HG03064 (cell line): Measurements from ENCODE around the gene PEX7.
"Not testable (repeated sequence)": the region's sequence is repeated elsewhere in the genome, so short reads cannot be mapped to it uniquely, and the experiment has no call there.

ENCODE experiments used
- ATAC-seq: cut with Tn5 transposase; IDR thresholded peaks from one replicate; pipeline ENCODE4 v1.9.1; 2021; ENCODE audit warnings: low read depth; ENCODE audit not compliant: unreplicated experiment

PEX7 gene

DNA sequence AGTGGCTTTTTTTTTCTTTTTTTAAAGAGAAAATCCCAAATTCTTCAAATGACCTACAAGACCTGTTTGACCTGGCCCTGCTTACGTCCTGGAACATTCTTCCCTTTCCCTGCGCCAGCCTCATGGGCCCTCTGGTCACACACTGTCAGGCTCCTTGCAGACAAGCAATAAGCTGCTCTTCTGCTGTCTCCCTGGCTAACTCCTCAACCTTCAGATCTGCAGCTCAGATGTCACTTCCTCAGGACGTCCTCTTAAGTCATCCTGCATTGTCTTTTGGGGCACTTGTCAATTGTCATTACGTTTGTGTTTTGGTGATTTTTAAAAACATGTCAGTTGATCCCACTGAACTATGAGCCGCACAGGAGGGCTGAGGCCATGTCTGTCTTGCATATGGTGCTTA is 70.8 kb downstream of the PEX7 start:
- ATAC-seq, result no peak

DNA sequence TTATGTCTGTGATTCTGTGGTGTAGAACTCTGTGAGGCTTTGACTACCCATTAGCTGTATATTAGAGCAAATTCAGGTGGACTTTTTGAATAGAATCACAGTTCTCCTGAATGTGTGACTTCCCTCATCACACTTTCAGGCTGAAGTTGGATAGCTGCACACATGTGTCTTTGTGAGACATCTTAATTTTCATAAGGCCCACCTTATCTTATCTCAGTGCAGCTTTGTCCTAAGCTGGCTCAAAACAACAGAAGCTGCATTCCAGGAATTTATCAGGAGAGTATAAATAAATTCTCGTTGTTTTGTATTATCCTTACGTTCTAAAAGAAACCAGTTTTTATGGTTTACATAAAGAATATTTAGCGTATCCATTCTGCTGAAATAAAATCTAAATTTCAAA is 73.5 kb downstream of the PEX7 start:
- no peak for ATAC-seq

DNA sequence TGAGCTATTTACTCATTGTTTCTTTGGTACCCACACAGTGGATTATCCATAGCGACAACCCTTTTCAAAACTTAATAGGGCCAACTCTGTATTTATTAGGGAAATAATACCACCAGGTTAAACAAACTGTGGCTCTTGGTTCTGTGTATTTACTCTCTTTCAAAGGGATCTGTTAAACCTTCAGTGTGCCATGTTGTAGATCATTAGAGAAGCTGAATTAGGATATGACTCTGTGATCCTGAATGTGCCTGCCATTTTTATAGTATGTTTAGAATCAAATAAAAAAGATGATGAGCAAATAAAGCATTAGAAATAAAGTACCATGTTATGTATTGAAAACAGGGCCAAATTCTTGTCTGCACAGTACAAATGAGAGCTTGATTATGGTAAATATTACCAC is 74.7 kb downstream of the PEX7 start:
- no peak for ATAC-seq

DNA sequence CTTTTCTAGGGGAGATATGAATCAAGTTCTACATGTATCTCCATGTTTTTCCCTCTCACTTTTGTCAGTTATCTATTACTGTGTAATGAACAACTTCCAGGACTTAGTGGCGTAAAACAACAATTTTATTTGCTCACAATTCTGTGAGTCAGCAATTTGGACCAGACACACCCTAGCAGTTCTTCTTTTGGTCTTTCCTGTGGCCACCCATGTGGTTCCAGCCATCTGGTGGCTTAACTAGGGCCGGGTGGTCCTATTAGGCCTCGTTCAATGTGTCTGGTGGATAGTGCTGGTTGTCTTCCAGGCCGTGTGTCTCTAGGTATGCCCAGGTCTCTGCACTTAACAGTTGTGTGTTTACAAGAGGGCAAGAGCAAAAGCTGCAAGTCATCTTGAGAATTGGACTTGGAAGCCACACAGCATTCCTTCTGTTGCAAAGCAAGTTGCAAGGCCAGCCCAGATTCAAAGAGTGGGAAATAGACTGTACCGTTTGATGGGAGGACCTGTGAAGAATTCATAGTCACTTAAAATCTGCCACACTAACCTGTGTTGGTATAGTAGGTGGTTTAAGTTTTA is 78.9 kb downstream of the PEX7 start:
- ATAC-seq, result no peak

DNA sequence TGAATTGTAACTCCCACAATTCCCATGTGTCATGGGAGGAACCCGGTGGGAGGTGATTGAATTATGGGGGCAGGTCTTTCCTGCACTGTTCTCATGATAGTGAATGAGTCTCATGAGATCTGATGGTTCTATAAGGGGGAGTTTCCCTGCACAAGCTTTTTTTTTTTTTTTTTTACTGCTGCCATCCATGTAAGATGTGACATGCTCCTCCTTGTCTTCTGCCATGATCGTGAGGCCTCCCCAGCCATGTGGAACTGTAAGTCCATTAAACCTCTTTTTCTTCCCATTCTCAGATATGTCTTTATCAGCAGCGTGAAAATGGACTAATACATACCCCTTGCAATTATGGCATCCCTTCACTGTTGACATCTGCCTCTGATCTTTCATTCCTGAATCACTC is 82.1 kb downstream of the PEX7 start:
- not testable (repeated sequence) for ATAC-seq

DNA sequence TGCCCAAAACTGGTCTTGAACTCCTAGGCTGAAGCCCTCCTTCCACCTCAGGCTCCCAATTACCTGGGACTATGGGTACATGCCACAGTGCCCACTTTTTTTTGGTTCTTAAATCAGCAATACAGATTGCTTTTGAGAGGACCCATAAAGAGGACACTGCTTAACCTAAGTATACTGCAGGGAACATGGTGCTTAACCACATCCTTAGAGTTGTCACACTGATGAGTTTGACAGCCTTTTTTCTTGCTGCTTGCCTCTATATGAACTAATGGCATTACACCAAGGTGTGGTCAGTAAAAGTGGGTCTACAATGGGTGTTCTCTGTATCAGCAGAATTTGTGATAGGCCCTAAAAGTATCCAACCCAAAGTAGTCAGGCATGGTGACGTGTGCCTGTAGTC is 92.6 kb downstream of the PEX7 start:
- ATAC-seq, result no peak

DNA sequence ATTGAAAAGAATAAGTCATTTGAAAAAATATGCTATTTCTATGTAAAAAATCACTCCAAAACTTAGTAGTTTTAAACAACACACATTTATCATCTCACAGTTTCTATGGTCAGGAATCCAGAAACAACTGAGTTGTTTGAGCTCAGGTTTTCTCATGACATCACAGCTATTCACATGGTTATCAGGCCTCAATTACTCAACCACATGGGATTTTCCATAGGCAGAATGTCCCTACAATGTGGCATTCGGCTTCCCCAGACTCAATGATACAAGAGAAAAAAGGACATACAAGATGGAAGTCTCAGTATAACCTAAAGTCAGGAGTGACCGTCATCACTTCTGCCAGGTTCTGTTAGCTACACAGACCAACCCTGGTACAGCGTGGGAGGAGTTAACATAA is 96.3 kb downstream of the PEX7 start:
- ATAC-seq, result no peak

DNA sequence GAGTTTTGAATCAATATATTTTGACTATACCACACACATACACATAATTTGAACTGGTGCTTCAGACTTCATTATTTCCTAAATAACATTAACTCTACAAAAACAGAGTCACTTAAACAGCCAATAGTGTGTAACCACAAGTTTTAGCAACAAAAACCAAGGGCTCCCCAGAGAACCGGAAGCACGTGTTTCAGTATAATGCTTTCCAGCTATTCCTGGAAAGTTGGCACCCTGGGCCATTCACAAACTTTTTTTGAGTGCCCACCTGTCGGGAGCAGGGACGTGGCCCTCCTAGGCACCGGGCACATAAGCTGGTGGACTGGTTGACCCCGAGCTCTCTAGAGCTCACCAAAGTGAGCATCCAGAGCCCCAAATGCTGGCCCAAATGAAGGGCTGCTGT is 97.8 kb downstream of the PEX7 start:
- no peak for ATAC-seq

DNA sequence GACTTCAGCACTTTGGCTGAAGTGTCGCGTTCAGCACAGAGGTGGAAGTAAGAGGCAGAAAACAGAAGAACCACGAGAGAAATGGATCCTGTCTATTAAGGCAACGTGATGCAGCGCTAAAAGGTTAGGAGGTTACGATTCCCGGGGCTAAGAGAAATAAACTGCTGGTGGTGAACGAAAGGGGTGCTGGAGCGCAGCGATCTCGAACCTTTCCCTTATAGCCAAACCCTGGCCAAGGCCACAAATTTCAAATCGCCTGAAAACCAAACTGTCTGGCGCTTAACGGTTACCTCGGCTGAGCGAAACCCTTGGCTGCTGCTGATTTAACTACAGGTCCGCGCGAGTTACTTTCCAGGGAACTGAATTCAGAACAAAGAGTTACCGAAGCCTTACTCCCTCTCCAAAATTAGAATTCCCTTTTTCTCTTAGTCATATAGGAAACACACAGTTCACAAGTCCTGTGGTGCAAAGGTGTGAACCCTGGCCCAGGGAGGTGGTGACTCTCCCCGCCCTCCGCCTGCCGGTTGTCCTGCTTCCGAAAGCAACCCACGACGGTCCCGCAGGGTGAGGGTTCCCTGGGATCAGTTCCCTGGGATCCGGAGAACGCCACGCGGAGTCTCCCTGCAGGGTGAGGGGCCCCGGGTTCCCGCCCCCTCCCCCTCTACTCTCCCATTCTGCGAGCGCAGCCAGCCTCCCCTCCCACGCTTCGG is 98.4 kb downstream of the PEX7 start:
- ATAC-seq, result no peak

DNA sequence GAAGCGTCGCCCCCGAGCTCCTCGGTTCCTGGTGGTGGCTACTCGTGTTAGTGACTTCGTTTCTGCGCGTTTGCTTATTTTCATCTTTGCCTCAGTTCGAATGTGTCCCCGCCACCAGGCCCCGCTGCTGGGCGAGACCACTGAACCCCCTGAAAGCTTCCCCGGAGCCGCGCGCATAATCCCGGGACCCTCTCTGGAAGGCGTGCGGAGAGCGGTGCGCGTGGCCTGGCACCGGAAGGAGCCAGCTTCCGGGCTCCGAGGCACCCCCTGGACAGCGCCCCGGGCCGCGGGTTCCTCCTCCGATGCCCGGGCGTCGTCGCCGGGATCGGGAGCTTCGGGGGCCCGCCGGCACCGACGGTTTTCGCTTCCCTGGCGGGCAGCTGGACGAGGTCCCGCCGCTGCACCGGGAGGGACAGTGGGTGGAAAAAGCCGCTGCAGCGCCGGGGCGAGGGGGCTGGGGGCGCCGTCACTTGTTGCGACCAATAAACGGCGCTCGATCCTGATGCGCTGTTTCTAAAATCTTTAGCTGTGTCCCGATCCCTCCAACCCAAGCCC is 99.1 kb downstream of the PEX7 start:
- no peak for ATAC-seq

DNA sequence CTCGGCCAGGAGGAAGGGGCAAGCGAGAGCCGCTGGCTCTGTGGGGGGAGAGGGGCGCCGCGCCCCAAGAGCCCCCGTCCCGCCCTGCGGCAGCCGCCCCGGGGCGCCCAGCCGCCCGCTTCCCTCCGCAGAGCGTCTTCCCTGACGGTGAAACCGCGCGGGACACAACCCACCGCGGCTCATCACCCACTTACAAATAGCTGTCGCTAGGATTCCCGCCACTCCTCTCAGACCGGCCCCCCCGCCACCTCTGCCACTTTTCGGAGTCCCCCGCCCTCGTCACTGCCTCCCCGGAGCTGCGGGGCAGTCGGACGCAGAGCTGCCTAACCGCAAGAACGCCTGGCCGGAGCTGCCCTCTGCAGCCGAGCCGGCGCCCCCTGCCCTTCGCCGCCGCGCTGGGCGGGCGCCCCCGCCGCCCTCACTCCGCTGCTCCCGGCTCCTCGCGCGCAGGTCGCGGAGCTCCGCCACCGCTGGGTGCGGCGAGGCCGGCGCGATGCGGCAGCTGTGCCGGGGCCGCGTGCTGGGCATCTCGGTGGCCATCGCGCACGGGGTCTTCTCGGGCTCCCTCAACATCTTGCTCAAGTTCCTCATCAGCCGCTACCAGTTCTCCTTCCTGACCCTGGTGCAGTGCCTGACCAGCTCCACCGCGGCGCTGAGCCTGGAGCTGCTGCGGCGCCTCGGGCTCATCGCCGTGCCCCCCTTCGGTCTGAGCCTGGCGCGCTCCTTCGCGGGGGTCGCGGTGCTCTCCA is 99.7 kb downstream of the PEX7 start, which contains the start of gene SLC35D3:
TSS of gene SLC35D3 (plus strand) at position 366 of the 749 bp plus-strand sequence. CDS start at position 494, 128 bp downstream.
- ATAC-seq, result no peak

DNA sequence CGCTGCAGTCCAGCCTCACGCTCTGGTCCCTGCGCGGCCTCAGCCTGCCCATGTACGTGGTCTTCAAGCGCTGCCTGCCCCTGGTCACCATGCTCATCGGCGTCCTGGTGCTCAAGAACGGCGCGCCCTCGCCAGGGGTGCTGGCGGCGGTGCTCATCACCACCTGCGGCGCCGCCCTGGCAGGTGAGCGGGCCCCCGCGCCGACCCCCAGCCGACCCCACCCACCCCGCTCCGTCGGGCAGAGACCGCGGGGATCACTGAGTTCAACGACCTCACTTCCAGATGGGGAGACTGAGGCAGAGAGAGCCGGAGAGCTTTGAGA is 100.3 kb downstream of the PEX7 start:
- no peak for ATAC-seq

DNA sequence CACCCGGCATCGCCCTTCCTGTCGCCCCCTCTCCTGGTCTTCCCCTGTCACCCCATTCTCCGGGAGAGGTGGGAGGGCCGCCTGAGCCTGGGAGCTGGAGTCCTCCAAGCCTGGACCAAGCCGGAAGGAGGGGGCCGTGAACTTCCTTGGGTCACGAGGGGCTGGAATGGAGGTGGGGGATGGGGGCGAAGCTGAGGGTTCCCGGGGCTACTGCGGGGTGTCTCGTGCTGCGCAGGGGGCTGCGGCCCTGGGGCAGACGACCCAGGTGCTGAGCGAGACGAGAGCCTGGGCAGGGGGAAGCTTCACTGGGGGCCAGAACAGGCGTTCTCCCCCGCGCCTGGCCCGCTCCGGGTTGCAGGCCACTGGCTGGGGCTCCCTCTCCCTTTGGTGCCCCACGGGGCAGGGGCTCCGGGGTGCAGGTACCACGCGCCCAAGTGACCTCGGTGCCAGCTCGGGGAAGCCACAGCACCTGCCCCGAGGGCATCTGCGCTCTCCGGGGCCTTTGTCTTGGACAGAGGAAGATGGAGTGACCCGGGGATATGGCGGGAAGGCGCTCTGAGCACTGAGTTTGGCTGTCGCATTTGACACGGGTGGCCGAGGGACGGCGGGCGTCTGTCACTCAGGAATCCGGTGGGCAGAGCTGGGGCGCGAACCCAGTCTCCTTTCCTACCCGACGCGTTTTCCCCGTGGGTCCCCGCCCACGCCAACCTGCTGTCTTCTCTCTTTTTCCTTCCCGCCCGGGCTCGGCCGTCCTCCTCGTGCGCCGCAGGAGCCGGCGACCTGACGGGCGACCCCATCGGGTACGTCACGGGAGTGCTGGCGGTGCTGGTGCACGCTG is 100.9 kb downstream of the PEX7 start:
- no peak for ATAC-seq

DNA sequence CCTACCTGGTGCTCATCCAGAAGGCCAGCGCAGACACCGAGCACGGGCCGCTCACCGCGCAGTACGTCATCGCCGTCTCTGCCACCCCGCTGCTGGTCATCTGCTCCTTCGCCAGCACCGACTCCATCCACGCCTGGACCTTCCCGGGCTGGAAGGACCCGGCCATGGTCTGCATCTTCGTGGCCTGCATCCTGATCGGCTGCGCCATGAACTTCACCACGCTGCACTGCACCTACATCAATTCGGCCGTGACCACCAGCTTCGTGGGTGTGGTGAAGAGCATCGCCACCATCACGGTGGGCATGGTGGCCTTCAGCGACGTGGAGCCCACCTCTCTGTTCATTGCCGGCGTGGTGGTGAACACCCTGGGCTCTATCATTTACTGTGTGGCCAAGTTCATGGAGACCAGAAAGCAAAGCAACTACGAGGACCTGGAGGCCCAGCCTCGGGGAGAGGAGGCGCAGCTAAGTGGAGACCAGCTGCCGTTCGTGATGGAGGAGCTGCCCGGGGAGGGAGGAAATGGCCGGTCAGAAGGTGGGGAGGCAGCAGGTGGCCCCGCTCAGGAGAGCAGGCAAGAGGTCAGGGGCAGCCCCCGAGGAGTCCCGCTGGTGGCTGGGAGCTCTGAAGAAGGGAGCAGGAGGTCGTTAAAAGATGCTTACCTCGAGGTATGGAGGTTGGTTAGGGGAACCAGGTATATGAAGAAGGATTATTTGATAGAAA is 101.7 kb downstream of the PEX7 start:
- no peak for ATAC-seq

DNA sequence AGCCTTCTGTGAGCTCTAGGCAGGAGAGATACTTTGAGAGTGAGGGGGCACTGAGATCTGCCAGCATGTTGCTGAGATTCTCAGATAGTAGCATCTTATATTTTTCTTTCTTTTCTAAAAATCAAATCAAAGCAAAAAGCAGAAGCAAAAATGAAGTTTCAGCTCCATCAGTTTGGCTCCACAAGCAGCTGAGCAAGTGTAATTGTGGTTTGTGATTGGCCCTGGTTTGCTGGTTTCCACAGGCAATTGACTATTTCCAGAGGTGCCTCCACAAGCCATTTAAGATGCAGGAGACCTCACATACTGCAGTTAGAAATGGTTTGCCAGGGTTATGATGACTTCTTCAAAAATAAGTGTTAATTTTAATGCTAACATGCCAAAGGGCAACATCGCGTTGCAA is 104.0 kb downstream of the PEX7 start:
- no peak for ATAC-seq

DNA sequence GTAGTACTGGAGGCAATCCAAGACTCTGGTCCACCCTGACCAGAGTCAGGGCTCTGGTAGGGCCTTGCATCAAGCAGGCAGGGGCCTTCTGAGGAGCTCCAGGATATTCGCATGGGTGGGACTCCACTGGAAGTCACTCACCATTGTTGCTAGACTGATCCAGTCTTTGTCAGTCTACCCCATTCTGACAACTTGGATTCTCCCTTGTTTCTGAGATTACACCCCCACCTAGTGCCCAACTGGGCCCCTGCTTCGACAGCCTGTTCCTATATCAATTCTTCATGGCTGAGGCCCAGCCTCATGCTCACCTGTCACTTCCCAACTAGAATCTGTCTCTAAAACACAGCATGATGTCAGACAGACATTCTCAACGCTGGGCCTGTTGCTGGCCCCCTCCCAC is 104.9 kb downstream of the PEX7 start:
- no peak for ATAC-seq

DNA sequence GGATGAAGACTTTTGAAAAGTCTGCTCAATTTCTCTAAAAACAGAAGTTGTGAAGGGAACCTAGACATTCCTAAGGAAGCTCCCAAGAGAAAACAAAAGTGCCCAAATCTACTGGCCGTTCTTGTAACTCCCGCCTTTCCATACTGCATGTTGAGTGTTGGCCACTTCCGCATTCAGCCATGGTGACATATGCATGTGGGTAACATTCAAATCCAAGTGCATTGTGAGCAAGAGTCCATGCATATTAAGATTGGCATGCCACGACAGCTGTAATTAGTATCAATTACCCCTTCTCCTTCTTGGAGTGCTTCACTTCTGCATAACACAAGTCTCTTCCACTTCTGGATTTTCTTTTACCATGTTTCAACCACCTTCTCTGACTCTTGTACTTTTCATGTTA is 108.1 kb downstream of the PEX7 start:
- ATAC-seq, result no peak

DNA sequence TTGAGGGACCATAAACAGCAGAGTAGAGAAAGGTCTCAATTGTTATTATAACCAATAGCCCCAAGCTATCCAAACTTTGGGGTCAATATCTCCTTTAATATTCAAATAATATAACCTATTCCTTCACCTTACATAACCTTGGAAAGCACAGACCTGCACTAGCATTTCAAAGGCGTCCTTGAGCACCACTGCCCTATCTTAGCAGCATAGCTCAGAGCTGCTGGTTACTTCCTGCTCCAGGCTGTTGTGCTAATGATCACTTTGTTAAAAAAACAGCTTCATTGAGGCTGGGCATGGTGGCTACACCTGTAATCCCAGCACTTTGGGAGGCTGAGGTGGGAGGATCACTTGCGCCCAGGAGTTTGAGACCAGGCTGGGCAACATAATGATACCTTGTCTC is 110.2 kb downstream of the PEX7 start:
- no peak for ATAC-seq

DNA sequence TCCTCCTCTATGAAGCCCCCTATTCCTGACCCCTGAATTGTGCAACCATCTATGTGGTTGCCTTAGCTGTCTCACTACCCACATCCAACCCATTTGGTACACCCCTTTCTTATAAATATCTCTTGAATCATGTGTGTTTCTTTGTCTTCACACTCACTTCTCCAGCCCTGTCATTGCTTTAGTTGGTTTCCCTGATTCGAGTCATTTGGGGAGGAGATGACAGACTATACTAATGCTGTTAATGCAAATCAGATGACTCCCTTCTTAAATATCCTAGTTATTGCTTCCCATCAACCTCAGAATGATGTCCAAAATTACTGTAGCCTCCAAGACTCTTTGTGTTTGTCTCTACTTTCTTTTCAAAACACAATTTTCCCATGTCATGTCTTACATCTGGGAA is 122.7 kb downstream of the PEX7 start:
- no peak for ATAC-seq

DNA sequence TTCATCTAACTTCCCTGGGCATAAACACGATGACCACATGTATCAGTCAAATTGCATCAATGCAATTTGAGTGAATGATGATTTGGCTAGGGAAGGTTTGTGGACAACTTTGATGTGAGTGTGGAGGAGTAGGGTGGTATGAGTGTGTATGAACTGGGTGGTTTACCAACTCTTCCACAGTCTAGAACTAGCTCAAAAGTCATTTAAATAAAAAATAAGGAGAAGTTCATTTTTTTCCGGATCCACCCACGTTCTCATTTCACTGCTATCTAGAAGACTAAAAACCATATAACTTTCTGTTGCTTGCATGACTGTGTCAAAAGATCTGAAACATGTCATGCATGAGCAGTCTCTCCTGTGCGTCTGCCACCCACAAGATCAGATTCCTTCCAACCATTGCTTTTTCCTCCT is 123.3 kb downstream of the PEX7 start:
- ATAC-seq, result no peak
